Measurements from ENCODE around the gene SEMA3A.
"Not testable (repeated sequence)": the region's sequence is repeated elsewhere in the genome, so short reads cannot be mapped to it uniquely, and the experiment has no call there.

Gene SEMA3A

DNA sequence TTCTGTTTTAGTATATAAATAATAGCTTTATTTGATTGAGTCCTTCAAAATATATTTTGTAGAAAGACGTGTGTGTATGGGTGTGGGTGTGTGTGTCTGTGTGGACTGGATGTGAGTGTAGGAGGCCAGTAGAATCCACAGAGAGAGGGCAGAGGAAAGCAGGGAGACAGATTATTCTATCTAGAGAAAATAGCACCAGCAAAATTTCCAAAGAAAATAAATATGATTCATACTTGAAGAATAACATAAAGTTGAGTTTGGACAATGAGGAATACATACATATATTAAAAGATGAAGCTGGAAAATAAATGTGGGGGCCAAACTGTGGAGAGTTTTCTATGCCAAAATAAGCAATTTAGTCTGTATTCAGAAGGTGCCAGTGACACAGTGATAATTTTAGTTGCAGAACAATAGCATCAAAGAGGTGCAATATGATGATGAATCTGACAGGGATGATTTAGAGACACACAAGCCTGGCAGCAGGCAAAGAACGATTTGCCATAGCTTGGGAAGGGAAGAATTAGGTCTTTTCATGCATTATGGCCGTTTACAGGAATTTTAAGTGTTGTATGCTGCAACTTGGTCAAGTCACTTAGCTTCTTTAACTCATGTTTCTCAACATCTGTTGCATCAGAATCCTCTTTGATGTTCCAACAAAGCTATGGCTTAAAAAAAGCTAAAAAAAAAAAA, 121.3 kb downstream of the SEMA3A start:
- Histone ChIP-seq H3K79me2 (ENCODE audit: control insufficient read depth, insufficient read depth, low read length, unreplicated experiment) (no peaks in the 10 kb centered on the region), H3K27ac (ENCODE audit: low read depth, low read length) (peak overlapping the region; percentile 0; the same call in 1 of the 2 replicates), H3K36me3 (ENCODE audit: insufficient read depth, low read length) (no peaks in the 10 kb centered on the region), H3K4me1 (ENCODE audit: control insufficient read depth, insufficient read depth, low read length, unreplicated experiment) (peaks cover 14% of the 10 kb centered on the region), H2AFZ (ENCODE audit: low read length, unreplicated experiment) (no peak overlapping the region), H3K27me3 (ENCODE audit: insufficient read depth, low read length) (no peaks in the 10 kb centered on the region), H3K4me3 (ENCODE audit: low read depth, low read length) (no peak overlapping the region)

DNA sequence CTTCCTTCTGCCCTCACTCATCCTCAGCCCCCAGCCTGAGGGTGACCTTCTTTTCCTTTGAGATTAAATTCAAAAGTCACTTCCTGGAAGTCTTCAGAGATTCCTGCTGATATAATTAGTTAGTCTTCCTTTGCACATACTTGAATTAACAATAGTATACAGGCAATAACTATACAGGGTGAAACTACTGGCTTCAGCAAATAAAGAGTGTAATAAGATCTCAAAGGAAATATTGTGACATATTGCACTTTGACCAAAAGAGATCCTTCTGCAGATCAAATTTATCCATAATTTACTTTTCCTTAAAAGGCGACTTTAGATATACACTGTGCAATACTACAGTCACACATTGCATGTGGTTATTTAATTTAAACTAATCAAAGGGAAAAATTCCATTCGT, 123.8 kb downstream of the SEMA3A start:
- Histone ChIP-seq H3K4me1 (ENCODE audit: control insufficient read depth, insufficient read depth, low read length, unreplicated experiment) (peaks cover 14% of the 10 kb centered on the region), H3K4me3 (ENCODE audit: low read depth, low read length) (no peak overlapping the region), H3K79me2 (ENCODE audit: control insufficient read depth, insufficient read depth, low read length, unreplicated experiment) (no peaks in the 10 kb centered on the region), H3K36me3 (ENCODE audit: insufficient read depth, low read length) (no peaks in the 10 kb centered on the region), H3K27me3 (ENCODE audit: insufficient read depth, low read length) (no peaks in the 10 kb centered on the region), H2AFZ (ENCODE audit: low read length, unreplicated experiment) (no peak overlapping the region), H3K27ac (ENCODE audit: low read depth, low read length) (no peak overlapping the region)

DNA sequence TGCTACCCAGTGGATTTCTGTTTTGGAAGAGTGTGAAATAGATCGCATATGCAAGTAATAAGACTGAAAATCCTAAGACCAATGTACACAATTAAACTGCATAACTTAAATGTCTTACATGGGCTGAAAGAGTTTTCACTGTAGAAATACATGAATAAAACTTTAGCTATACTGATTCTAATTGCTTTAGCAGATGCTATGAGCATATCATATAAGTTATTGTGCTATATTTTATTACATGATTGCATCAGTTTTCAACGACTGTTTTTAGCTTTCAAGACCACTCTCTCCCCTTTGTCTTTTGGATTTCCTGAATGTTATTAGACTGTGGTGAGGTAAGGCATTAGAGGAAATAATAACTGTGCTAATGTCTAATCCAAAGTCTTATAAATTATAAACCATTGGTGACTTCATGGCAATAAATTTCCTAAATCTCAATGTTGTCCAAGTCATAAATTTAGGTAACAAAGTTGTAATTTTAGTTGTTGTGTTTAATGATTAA, 124.5 kb downstream of the SEMA3A start:
- Histone ChIP-seq H3K27me3 (ENCODE audit: insufficient read depth, low read length) (no peaks in the 10 kb centered on the region), H3K27ac (ENCODE audit: low read depth, low read length) (no peak overlapping the region), H3K4me3 (ENCODE audit: low read depth, low read length) (no peak overlapping the region), H2AFZ (ENCODE audit: low read length, unreplicated experiment) (no peak overlapping the region), H3K4me1 (ENCODE audit: control insufficient read depth, insufficient read depth, low read length, unreplicated experiment) (peaks cover 14% of the 10 kb centered on the region), H3K36me3 (ENCODE audit: insufficient read depth, low read length) (no peaks in the 10 kb centered on the region), H3K79me2 (ENCODE audit: control insufficient read depth, insufficient read depth, low read length, unreplicated experiment) (no peaks in the 10 kb centered on the region)

DNA sequence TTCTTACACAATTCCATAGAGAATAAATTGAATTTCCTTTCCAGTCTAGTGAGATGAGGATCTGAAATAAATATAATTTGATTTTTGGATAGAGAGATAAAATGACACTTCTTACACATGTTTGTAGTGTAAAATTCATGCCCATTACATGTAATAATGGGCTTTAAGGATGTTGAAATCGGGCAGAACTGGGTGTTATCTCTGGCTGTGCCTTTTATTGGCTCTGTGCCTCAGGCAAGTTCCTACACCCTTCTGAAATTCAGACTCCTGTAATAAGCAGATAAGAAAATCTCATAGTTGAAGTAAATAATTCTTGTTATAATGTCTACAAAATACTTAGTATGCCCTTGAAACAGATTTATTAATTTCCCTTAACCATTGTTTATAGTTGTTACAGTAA, 125.6 kb downstream of the SEMA3A start:
- Histone ChIP-seq H3K4me3 (ENCODE audit: low read depth, low read length) (no peak overlapping the region), H3K4me1 (ENCODE audit: control insufficient read depth, insufficient read depth, low read length, unreplicated experiment) (peaks cover 10% of the 10 kb centered on the region), H3K27me3 (ENCODE audit: insufficient read depth, low read length) (no peaks in the 10 kb centered on the region), H3K79me2 (ENCODE audit: control insufficient read depth, insufficient read depth, low read length, unreplicated experiment) (no peaks in the 10 kb centered on the region), H2AFZ (ENCODE audit: low read length, unreplicated experiment) (no peak overlapping the region), H3K36me3 (ENCODE audit: insufficient read depth, low read length) (no peaks in the 10 kb centered on the region), H3K27ac (ENCODE audit: low read depth, low read length) (no peak overlapping the region)

GRCh38 chr7:84062489-84062901, 132.1 kb downstream of the SEMA3A start:
- H3K4me3 ChIP-seq (ENCODE audit: low read depth, low read length); H2AFZ ChIP-seq (ENCODE audit: low read length, unreplicated experiment); H3K27me3 ChIP-seq (ENCODE audit: insufficient read depth, low read length); H3K27ac ChIP-seq (ENCODE audit: low read depth, low read length); H3K36me3 ChIP-seq (ENCODE audit: insufficient read depth, low read length); H3K79me2 ChIP-seq (ENCODE audit: control insufficient read depth, insufficient read depth, low read length, unreplicated experiment): not testable (repeated sequence)
- peaks cover 37% of the 10 kb centered on the region for H3K4me1 ChIP-seq (ENCODE audit: control insufficient read depth, insufficient read depth, low read length, unreplicated experiment)

DNA sequence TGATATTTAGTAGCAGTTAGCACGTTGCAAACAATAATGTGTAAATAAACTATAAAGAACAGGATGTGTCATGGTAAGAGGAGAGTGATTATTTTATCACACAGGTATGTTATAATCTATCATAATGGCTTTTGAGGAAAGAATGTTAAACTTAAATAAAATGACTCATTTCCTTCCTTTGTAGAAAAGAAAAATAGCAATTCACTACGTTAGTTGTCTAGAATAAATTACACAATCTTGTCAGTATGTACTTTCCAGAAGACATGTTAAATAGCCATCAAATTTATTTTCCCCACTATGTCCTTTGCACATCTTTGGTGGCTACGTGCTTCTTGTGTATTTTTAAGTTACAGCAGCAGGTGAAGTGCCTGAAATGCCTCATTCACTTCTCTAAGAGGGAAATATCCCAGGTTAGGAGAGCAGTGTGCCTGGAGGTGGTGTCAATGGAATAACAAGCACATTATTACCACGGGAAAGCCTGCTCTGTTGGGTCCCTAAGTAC, 133.8 kb downstream of the SEMA3A start:
- peaks cover 41% of the 10 kb centered on the region for H3K4me1 ChIP-seq (ENCODE audit: control insufficient read depth, insufficient read depth, low read length, unreplicated experiment)
- no peaks in the 10 kb centered on the region for H3K27me3 ChIP-seq (ENCODE audit: insufficient read depth, low read length)
- no peak overlapping the region for H3K4me3 ChIP-seq (ENCODE audit: low read depth, low read length)
- no peaks in the 10 kb centered on the region for H3K36me3 ChIP-seq (ENCODE audit: insufficient read depth, low read length)
- H2AFZ ChIP-seq (ENCODE audit: low read length, unreplicated experiment): peak overlapping the region; percentile 26
- H3K79me2 ChIP-seq (ENCODE audit: control insufficient read depth, insufficient read depth, low read length, unreplicated experiment): no peaks in the 10 kb centered on the region
- H3K27ac ChIP-seq (ENCODE audit: low read depth, low read length): peak overlapping the region; percentile 64

- Histone ChIP-seq H3K36me3 (ENCODE audit: insufficient read depth, low read length) (no peaks in the 10 kb centered on the region), H3K4me3 (ENCODE audit: low read depth, low read length) (no peak overlapping the region), H3K27ac (ENCODE audit: low read depth, low read length) (peak overlapping the region; percentile 64), H3K4me1 (ENCODE audit: control insufficient read depth, insufficient read depth, low read length, unreplicated experiment) (peaks cover 41% of the 10 kb centered on the region), H2AFZ (ENCODE audit: low read length, unreplicated experiment) (no peak overlapping the region), H3K27me3 (ENCODE audit: insufficient read depth, low read length) (no peaks in the 10 kb centered on the region), H3K79me2 (ENCODE audit: control insufficient read depth, insufficient read depth, low read length, unreplicated experiment) (no peaks in the 10 kb centered on the region)
These were observed 134.6 kb downstream of the SEMA3A start for GRCh38 chr7:84060000-84060399.

GRCh38 chr7:84058311-84059076, 136.1 kb downstream of the SEMA3A start:
- Histone ChIP-seq H3K36me3 (ENCODE audit: insufficient read depth, low read length) (no peaks in the 10 kb centered on the region), H3K27ac (ENCODE audit: low read depth, low read length) (peak overlapping the region; percentile 66), H2AFZ (ENCODE audit: low read length, unreplicated experiment) (peak overlapping the region; percentile 36), H3K4me3 (ENCODE audit: low read depth, low read length) (peak overlapping the region; percentile 31; the same call in 1 of the 2 replicates), H3K4me1 (ENCODE audit: control insufficient read depth, insufficient read depth, low read length, unreplicated experiment) (peaks cover 41% of the 10 kb centered on the region), H3K79me2 (ENCODE audit: control insufficient read depth, insufficient read depth, low read length, unreplicated experiment) (no peaks in the 10 kb centered on the region), H3K27me3 (ENCODE audit: insufficient read depth, low read length) (no peaks in the 10 kb centered on the region)

DNA sequence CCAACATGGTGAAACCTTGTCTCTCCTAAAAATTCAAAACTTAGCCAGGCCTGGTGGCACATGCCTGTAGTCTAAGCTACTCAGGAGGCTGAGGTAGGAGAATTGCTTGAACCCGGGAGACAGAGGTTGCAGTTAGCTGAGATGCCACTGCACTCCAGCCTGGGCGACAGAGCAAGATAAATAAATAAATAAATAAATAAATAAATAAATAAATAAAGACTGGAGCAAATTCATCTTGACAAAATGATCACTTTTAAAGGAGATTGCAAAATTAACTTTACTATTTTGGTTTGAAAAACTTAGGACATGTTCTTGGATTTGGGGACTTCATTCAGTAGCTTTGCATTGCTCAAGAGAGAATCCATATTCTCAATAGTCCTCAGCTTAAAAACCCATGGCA, 137.0 kb downstream of the SEMA3A start:
- no peak overlapping the region for H3K4me3 ChIP-seq (ENCODE audit: low read depth, low read length)
- H3K4me1 ChIP-seq (ENCODE audit: control insufficient read depth, insufficient read depth, low read length, unreplicated experiment): peaks cover 41% of the 10 kb centered on the region
- H2AFZ ChIP-seq (ENCODE audit: low read length, unreplicated experiment): no peak overlapping the region
- H3K27me3 ChIP-seq (ENCODE audit: insufficient read depth, low read length): no peaks in the 10 kb centered on the region
- H3K79me2 ChIP-seq (ENCODE audit: control insufficient read depth, insufficient read depth, low read length, unreplicated experiment): no peaks in the 10 kb centered on the region
- no peaks in the 10 kb centered on the region for H3K36me3 ChIP-seq (ENCODE audit: insufficient read depth, low read length)
- H3K27ac ChIP-seq (ENCODE audit: low read depth, low read length): peak overlapping the region; percentile 66

- Histone ChIP-seq H3K27me3 (ENCODE audit: insufficient read depth, low read length) (no peaks in the 10 kb centered on the region), H3K79me2 (ENCODE audit: control insufficient read depth, insufficient read depth, low read length, unreplicated experiment) (no peaks in the 10 kb centered on the region), H2AFZ (ENCODE audit: low read length, unreplicated experiment) (no peak overlapping the region), H3K36me3 (ENCODE audit: insufficient read depth, low read length) (no peaks in the 10 kb centered on the region), H3K4me3 (ENCODE audit: low read depth, low read length) (no peak overlapping the region), H3K27ac (ENCODE audit: low read depth, low read length) (no peak overlapping the region), H3K4me1 (ENCODE audit: control insufficient read depth, insufficient read depth, low read length, unreplicated experiment) (peaks cover 33% of the 10 kb centered on the region)
These were observed 138.5 kb downstream of the SEMA3A start for GRCh38 chr7:84055904-84056605.
